ENCODE results near the gene RERGL.

- TF ChIP-seq CTCF (IDR thresholded peaks at IDR 0.05) (no peak), POLR2A (IDR thresholded peaks at IDR 0.05) (no peak)
Measured at GRCh38 chr12:18084080-18084479, 5.9 kb downstream of the RERGL start.

All from testis (tissue), 2 donors.